Neural crest cell (in vitro differentiated cells): ENCODE measurements around the gene DBN1. TPM values are rescaled to one million over a fixed set of nuclear protein-coding genes. Genes with fewer than 3 reads are reported as not detected.

ENCODE experiments used
- DNase-seq: peaks from one replicate; pipeline ENCODE4 v3.0.0; 2021; ENCODE audit warnings: low read depth, mixed read lengths, low spot score
- H3K27ac Mint-ChIP-seq: one replicate; pipeline ENCODE4 v1.8.0; 2021; ENCODE audit warnings: mild to moderate bottlenecking, mixed read lengths; ENCODE audit not compliant: unreplicated experiment
- H3K27me3 Mint-ChIP-seq: 2 replicates; pipeline ENCODE4 v1.8.0; 2021; ENCODE audit warnings: low read depth, mild to moderate bottlenecking, mixed read lengths
- H3K36me3 Mint-ChIP-seq: 2 replicates; pipeline ENCODE4 v1.8.0; 2021; ENCODE audit warnings: low read depth, mild to moderate bottlenecking, mixed read lengths
- H3K4me1 Mint-ChIP-seq: 2 replicates; pipeline ENCODE4 v1.8.0; 2021; ENCODE audit warnings: mixed read lengths
- H3K4me3 Mint-ChIP-seq: one replicate; pipeline ENCODE4 v1.8.0; 2021; ENCODE audit warnings: mild to moderate bottlenecking, mixed read lengths
- H3K9me3 Mint-ChIP-seq: 2 replicates; pipeline ENCODE4 v1.8.0; 2021; ENCODE audit warnings: mixed read lengths
- total RNA-seq: library from RNA; stranded (reverse); gene quantifications from 2 replicates; pipeline ENCODE4 v1.2.1, GENCODE V29; 2021
- TF ChIP-seq, protein P1 (sequence below): fragments of 200-600 bp; sonication (generic); conservative IDR thresholded peaks from 2 replicates; pipeline ENCODE4 v1.5.0; 2021; ENCODE audit warnings: antibody characterized with exemption, mild to moderate bottlenecking

Gene DBN1
- total RNA-seq, 1 donor from 2014 or later = 410 TPM

DNA sequence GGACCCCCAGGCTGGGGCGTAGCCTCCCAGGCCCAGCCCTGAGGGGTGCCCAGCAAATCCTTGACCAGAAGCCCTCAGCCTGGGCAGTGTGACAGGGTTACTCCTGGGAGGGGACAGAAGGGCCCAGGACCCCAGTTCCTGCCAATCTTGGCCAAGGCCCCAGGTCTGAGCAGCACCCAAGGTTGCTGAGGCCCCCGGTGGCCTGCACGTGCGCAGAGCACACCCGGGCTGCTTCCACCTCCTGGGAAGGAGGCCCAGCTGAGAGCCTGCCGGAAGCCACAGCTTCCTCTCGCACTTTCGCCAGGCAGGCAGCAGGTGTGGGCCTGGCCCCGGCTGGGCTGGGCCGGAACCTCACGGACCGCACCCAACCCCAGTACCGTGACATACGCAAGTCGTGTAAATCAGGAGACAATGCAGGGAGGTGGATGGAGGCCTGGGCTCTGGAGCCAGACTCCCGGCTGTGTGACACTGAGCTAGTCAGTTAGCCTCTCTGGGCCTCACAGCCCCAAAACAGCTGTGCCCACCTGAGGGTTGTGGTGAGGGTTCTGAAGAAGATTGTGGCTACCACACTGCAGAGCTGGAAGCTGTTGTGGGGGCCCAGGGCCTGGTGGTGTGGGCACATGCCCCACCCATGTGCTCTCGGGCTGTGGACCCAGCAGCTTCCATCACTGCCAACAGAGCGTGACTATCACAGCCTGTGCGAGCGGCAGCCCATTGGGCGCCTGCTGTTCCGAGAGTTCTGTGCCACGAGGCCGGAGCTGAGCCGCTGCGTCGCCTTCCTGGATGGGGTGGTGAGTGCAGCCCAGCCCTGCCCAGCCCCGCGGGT lies 41.9 kb downstream of the DBN1 start:
- no peaks in the 10 kb centered on the region for H3K27me3 Mint-ChIP-seq
- TF ChIP-seq, protein P1, sequence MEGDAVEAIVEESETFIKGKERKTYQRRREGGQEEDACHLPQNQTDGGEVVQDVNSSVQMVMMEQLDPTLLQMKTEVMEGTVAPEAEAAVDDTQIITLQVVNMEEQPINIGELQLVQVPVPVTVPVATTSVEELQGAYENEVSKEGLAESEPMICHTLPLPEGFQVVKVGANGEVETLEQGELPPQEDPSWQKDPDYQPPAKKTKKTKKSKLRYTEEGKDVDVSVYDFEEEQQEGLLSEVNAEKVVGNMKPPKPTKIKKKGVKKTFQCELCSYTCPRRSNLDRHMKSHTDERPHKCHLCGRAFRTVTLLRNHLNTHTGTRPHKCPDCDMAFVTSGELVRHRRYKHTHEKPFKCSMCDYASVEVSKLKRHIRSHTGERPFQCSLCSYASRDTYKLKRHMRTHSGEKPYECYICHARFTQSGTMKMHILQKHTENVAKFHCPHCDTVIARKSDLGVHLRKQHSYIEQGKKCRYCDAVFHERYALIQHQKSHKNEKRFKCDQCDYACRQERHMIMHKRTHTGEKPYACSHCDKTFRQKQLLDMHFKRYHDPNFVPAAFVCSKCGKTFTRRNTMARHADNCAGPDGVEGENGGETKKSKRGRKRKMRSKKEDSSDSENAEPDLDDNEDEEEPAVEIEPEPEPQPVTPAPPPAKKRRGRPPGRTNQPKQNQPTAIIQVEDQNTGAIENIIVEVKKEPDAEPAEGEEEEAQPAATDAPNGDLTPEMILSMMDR = no peak
- DNase-seq = no peak
- peaks cover 16% of the 10 kb centered on the region for H3K4me1 Mint-ChIP-seq
- no peak overlapping the region for H3K4me3 Mint-ChIP-seq
- H3K9me3 Mint-ChIP-seq = no peaks in the 10 kb centered on the region
- H3K36me3 Mint-ChIP-seq = no peaks in the 10 kb centered on the region
- H3K27ac Mint-ChIP-seq = no peak overlapping the region

DNA sequence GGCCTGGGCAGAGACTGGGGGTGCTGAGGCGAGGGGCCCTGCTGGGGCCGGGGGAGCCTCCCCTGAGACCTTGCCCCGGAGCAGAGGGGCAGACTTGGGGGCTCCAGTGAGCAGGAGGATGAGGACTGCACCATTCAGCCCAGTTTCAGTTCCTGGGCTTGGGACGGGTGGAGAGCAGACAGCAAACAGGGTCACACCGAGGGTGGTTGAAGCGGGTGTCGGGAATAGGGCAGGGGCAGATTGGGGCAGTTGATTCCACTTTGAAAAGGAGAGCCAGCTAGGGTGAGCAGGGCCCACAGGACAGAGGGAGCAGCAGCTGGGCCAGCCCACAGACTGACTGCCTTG lies 42.5 kb downstream of the DBN1 start:
- Mint-ChIP-seq H3K27ac (no peak overlapping the region), H3K4me3 (no peak overlapping the region), H3K9me3 (no peaks in the 10 kb centered on the region), H3K36me3 (no peaks in the 10 kb centered on the region), H3K27me3 (peaks cover 4% of the 10 kb centered on the region), H3K4me1 (peaks cover 21% of the 10 kb centered on the region)
- no peak for DNase-seq
- TF ChIP-seq, protein P1 = no peak

DNA sequence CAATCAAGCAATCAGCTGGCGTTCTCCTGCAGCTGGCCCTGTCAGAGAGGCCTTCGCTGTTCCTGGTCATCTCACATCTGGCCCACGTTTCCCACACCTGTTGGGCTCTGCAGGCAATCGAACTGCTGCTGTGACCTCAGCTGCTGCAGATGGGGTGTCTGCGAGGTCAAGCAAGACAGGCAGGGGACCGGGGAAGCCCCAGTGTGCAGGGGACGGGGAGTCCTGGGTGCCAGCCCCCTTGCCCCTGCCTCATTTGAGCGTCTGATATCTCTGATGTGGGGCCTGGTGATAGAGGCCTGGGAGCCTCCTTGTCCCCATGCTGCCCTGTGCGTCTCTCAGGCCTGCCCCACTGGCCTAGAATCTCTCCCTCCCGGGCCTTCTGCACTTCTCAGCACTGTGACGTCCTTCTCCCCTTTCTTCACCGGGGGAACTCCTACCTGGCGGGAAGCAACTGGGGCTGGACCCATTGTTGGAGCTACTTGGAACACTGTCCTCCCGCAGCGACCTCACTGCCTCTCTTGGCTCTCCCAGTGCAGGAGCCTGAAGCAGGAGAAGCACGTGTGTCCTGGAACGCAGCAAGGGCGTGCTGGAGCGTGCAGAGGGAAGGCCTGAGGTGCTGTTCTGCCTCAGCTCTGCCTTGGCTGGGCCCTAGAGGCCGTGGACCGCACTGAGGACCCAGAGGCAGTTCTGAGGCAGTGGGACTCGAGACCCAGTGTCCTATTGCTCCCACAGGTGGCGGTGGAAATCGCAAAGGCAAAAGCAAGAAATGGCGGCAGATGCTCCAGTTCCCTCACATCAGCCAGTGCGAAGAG lies 43.1 kb downstream of the DBN1 start:
- Mint-ChIP-seq H3K27ac (no peak overlapping the region), H3K36me3 (no peaks in the 10 kb centered on the region), H3K9me3 (no peaks in the 10 kb centered on the region), H3K27me3 (peaks cover 4% of the 10 kb centered on the region), H3K4me3 (peak overlapping the region; percentile 70), H3K4me1 (peaks cover 27% of the 10 kb centered on the region)
- no peak for DNase-seq
- TF ChIP-seq, protein P1 = no peak

DNA sequence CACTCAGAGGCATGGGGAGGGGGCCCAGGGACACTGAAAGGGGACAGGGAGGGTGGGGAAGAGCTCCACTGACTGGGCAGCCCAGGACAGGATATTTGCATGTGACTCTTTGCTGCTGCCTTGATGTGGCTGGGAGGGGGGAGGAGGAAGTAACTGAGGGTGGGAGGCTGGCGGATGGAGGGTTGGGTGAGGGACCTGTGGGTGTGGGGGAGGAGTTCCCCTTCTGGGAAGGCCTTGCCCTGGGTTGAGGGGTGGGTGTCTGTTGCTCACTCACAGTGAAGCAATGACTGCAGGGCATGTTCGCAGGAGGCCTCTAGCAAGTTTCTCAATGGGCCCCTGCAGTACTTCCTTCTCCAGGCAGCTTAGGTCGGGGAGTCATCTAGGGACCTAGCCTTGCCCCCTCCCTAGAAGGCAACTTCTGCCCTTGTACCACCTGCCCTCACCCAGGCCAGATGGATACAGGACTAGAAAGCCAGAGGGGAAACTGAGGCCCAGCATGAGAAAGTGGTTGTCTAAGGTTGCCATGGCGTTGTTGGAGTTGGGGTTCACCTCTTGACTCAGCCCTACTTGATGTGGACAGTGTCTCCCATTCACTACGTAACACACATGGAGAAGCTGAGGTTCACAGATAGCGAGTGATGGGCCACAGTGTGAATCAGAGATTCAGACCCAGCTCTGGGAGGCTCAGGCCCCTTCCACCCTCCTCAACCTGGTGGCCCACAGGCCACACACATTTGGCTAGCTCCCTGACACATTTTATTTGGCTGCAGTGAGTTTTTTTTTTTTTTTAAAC lies 44.0 kb downstream of the DBN1 start:
- no peak for DNase-seq
- H3K4me1 Mint-ChIP-seq = peaks cover 31% of the 10 kb centered on the region
- TF ChIP-seq, protein P1 = no peak
- H3K4me3 Mint-ChIP-seq = peak overlapping the region; percentile 89
- H3K27me3 Mint-ChIP-seq = peaks cover 4% of the 10 kb centered on the region
- no peaks in the 10 kb centered on the region for H3K9me3 Mint-ChIP-seq
- no peaks in the 10 kb centered on the region for H3K36me3 Mint-ChIP-seq
- no peak overlapping the region for H3K27ac Mint-ChIP-seq

DNA sequence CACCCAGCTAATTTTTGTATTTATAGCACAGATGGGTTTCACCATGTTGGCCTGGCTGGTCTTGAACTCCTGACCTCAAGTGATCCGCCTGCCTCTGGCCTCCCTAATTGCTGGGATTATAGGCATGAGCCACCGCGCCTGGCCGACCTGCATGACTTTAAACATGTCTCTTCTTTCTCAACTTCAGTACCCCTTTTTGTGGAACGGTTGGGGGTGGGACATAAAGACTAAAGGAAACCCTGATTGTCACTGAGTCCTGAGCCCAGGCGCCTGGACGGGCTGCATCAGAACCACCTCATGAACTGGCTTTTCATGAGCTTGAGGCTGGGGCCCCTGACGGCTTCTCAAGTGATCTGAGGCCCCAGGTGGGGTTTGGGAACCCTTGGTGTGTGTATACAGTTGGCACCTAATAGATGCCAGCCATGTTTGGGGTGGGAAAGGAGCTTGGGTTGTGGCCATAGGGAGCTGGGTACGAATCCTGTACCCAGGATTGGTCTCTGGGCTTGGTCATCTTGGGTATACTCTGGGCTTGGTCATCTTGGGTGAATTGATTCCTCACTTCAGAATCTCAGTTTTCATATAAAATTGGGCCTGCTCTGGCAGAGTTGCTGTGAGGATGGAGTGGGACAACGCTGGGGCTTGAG lies 44.7 kb downstream of the DBN1 start:
- Mint-ChIP-seq H3K9me3 (no peaks in the 10 kb centered on the region), H3K36me3 (no peaks in the 10 kb centered on the region), H3K27me3 (peaks cover 4% of the 10 kb centered on the region), H3K4me3 (peak overlapping the region; percentile 89), H3K4me1 (peaks cover 31% of the 10 kb centered on the region), H3K27ac (no peak overlapping the region)
- TF ChIP-seq, protein P1 = no peak
- no peak for DNase-seq
